HCT116 (cell line): Measurements from ENCODE around the gene STIM2. TPM values are rescaled to one million over a fixed set of nuclear protein-coding genes. Genes with fewer than 3 reads are reported as not detected.

Source experiments
- ATAC-seq: fragments of 200-7000 bp; cut with Tn5 transposase; 2 replicates; pipeline ENCODE4 v1.9.1; 2020; ENCODE audit warnings: mild to moderate bottlenecking, moderate library complexity
- BruUV-seq: library from RNA; stranded (reverse); fragments of 400-500 nt; replicated peaks from 2 replicates; lab custom pipeline; 2021; lab: Mats Ljungman, UMichigan
- CTCF ChIA-PET: fragments of 300-600 bp; sonication (Branson Sonifier 250); formaldehyde crosslinking; loops from one replicate; lab custom pipeline; 2021; ENCODE audit warnings: antibody characterized with exemption; lab: Charles Lee
- POLR2A ChIA-PET: fragments of 300-600, 350-600 bp; sonication (Branson Sonifier 250); formaldehyde crosslinking; loops from one replicate; lab custom pipeline; 2021; ENCODE audit warnings: antibody characterized with exemption; lab: Charles Lee
- RAD21 ChIA-PET, 2 experiments: fragments of 300-600 bp; sonication (Branson Sonifier 250); formaldehyde crosslinking; loops; one replicate each; lab custom pipeline; 2023; ENCODE audit warnings: low total read pairs in 2 of 2; ENCODE audit not compliant: uncharacterized antibody in 2 of 2, unreplicated experiment in 2 of 2, low non-redundant PET in 1 of 2; lab: Charles Lee
- DNase-seq: peaks from one replicate; pipeline ENCODE4 v3.0.0-alpha.2; 2010; ENCODE audit warnings: low read depth, low spot score
- H2AFZ ChIP-seq: fragments of 200-600 bp; shearing (Covaris generic), sonication (generic); 2 replicates; pipeline ENCODE4 v1.6.1; 2017; ENCODE audit warnings: low read depth, mixed run types, mixed read lengths, antibody characterized with exemption, low read length; ENCODE audit not compliant: poor library complexity, severe bottlenecking
- H3K27ac ChIP-seq: 2 replicates; pipeline ENCODE4 v1.5.1; 2012; ENCODE audit warnings: low read depth, low read length
- H3K27me3 ChIP-seq: fragments of 200-600 bp; sonication (generic); 2 replicates; pipeline ENCODE4 v1.6.1; 2016; ENCODE audit warnings: mixed run types, low read length, mixed read lengths; ENCODE audit not compliant: insufficient read depth
- H3K36me3 ChIP-seq, 2 experiments: fragments of 200-500 bp in 1 of 2; fragments of 200-600 bp in 1 of 2; sonication (Bioruptor generic) in 1 of 2; sonication (generic) in 1 of 2; 2 replicates each; pipeline versions ENCODE4 v1.5.1 to v1.6.1; 2014 to 2016; ENCODE audit warnings: low read length in 2 of 2, inconsistent platforms in 1 of 2, mixed read lengths in 1 of 2, mixed run types in 1 of 2; ENCODE audit not compliant: insufficient read depth in 2 of 2, control insufficient read depth in 1 of 2
- H3K4me1 ChIP-seq, 2 experiments: fragments of 200-600 bp in 1 of 2; sonication (generic) in 1 of 2; 2 replicates each; pipeline versions ENCODE4 v1.5.1 to v1.6.1; 2012 to 2017; ENCODE audit warnings: low read length in 2 of 2, inconsistent platforms in 1 of 2, mild to moderate bottlenecking in 1 of 2, mixed read lengths in 1 of 2, mixed run types in 1 of 2, moderate library complexity in 1 of 2; ENCODE audit not compliant: insufficient read depth in 2 of 2, control insufficient read depth in 1 of 2
- H3K4me2 ChIP-seq: fragments of 200-600 bp; sonication (generic); 2 replicates; pipeline ENCODE4 v1.6.1; 2017; ENCODE audit warnings: mixed run types, low read length, mixed read lengths
- H3K4me3 ChIP-seq, 2 experiments: fragments of 200-600 bp in 1 of 2; sonication (generic) in 1 of 2; replicated peaks in 1 of 2; 2 replicates each; pipeline ENCODE4 v1.5.1; 2011 to 2016; ENCODE audit warnings: low read length in 2 of 2, control low read depth in 1 of 2, low read depth in 1 of 2, mild to moderate bottlenecking in 1 of 2, mixed read lengths in 1 of 2, mixed run types in 1 of 2
- H3K79me2 ChIP-seq: fragments of 200-600 bp; sonication (generic); 2 replicates; pipeline ENCODE4 v1.6.1; 2017; ENCODE audit warnings: mild to moderate bottlenecking, mixed run types, low read length, moderate library complexity, mixed read lengths; ENCODE audit not compliant: insufficient read depth
- H3K9ac ChIP-seq: fragments of 200-600 bp; sonication (generic); 2 replicates; pipeline ENCODE4 v1.6.1; 2016; ENCODE audit warnings: low read length, mixed read lengths
- H3K9me2 ChIP-seq: fragments of 200-600 bp; sonication (generic), shearing (Covaris generic); 2 replicates; pipeline ENCODE4 v1.6.1; 2017; ENCODE audit warnings: mixed run types, mild to moderate bottlenecking, moderate library complexity; ENCODE audit not compliant: insufficient read depth
- H3K9me3 ChIP-seq, 2 experiments: fragments of 200-500 bp in 1 of 2; fragments of 200-600 bp in 1 of 2; sonication (Bioruptor generic) in 1 of 2; sonication (generic) in 1 of 2; 2 replicates each; pipeline ENCODE4 v1.6.1; 2014 to 2017; ENCODE audit warnings: low read length in 2 of 2, mixed read lengths in 2 of 2, inconsistent platforms in 1 of 2, low read depth in 1 of 2, mild to moderate bottlenecking in 1 of 2, mixed run types in 1 of 2, moderate library complexity in 1 of 2; ENCODE audit not compliant: control insufficient read depth in 1 of 2, insufficient read depth in 1 of 2
- H4K20me1 ChIP-seq: fragments of 200-600 bp; sonication (generic), shearing (Covaris generic); 2 replicates; pipeline ENCODE4 v1.6.1; 2017; ENCODE audit warnings: mixed run types, mild to moderate bottlenecking, moderate library complexity; ENCODE audit not compliant: insufficient read depth
- ELF1 ChIP-seq: IDR thresholded peaks from 2 replicates; pipeline ENCODE4 v1.6.1; 2012; ENCODE audit warnings: low read depth, borderline replicate concordance
- EZH2phosphoT487 ChIP-seq: fragments of 200-600 bp; IDR thresholded peaks from 2 replicates; pipeline ENCODE4 v1.6.1; 2018; ENCODE audit warnings: antibody characterized with exemption, borderline replicate concordance
- JUND ChIP-seq: IDR thresholded peaks from 2 replicates; pipeline ENCODE4 v1.6.1; 2012
- MAX ChIP-seq: IDR thresholded peaks from 2 replicates; pipeline ENCODE4 v1.6.1; 2012
- POLR2AphosphoS5 ChIP-seq: IDR thresholded peaks from 2 replicates; pipeline ENCODE4 v1.6.1; 2011; ENCODE audit warnings: mild to moderate bottlenecking, low read depth, low read length, moderate library complexity
- RAD21 ChIP-seq: IDR thresholded peaks from 2 replicates; pipeline ENCODE4 v1.6.1; 2012; ENCODE audit warnings: low read depth, mild to moderate bottlenecking
- SIN3A ChIP-seq: IDR thresholded peaks from 2 replicates; pipeline ENCODE4 v1.6.1; 2012; ENCODE audit warnings: low read depth
- TCF7L2 ChIP-seq: IDR thresholded peaks from 2 replicates; pipeline ENCODE4 v1.7.0; 2011; ENCODE audit warnings: borderline replicate concordance, inconsistent platforms; ENCODE audit not compliant: insufficient read depth, insufficient read length; ENCODE audit errors: extremely low read depth
- YY1 ChIP-seq: IDR thresholded peaks from 2 replicates; pipeline ENCODE4 v1.6.1; 2011; ENCODE audit warnings: low read length, low read depth, moderate library complexity, mild to moderate bottlenecking; ENCODE audit not compliant: insufficient replicate concordance; ENCODE audit errors: extremely low read depth
- ZBTB33 ChIP-seq: IDR thresholded peaks from 2 replicates; pipeline ENCODE4 v1.6.1; 2011; ENCODE audit warnings: mild to moderate bottlenecking, low read length, moderate library complexity; ENCODE audit not compliant: insufficient replicate concordance; ENCODE audit errors: extremely low read depth
- ZNF274 ChIP-seq: fragments of 200-500 bp; sonication (Bioruptor generic); IDR thresholded peaks from 2 replicates; pipeline ENCODE4 v1.6.1; 2014; ENCODE audit warnings: mild to moderate bottlenecking, low read depth, low read length, inconsistent platforms
- intact Hi-C: fragments of 100-400 bp; cut with micrococcal nuclease; formaldehyde crosslinking; loops from 2 replicates; pipeline ENCODE4 v1.10.0; 2022
- total RNA-seq: library from RNA; stranded (reverse); gene quantifications from one replicate; pipeline ENCODE4 v1.2.1, GENCODE V29; 2021; ENCODE audit not compliant: unreplicated experiment
- TF ChIP-seq, protein P1 (sequence below): IDR thresholded peaks from 2 replicates; pipeline ENCODE4 v1.6.1; 2012
- TF ChIP-seq, protein P2 (sequence below), 3 experiments: fragments of 200-600 bp in 1 of 3; sonication (generic) in 1 of 3; IDR thresholded peaks in 2 of 3; conservative IDR thresholded peaks in 1 of 3; 2 replicates each; pipeline ENCODE4 v1.5.1; 2012 to 2017; ENCODE audit warnings: low read depth in 2 of 3, low read length in 2 of 3, antibody characterized with exemption in 1 of 3, borderline replicate concordance in 1 of 3, control low read depth in 1 of 3, mild to moderate bottlenecking in 1 of 3, mixed read lengths in 1 of 3, mixed run types in 1 of 3, moderate library complexity in 1 of 3; ENCODE audit not compliant: insufficient read depth in 1 of 3

The STIM2 gene
- total RNA-seq, 1 experiment from 2014 or later, result 65.9 TPM

DNA sequence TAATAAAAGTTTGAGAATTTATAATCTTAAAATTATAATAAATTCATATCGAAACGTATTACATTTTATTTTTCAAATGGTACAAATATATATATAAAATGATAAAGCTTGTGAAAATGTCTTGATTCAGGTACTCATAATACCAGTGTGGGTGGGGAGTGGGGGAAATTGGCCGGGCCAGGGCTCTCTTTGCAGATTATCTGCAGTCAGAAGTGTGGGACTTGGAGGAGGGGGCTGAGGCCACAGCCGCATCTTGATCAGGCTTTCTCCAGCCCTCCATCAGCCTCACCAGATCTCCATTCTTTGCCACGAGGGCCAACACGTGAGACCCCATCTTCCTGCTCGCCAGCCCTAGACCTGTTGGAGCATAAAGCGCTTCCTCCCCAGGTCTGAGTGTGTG, 86.7 kb downstream of the STIM2 start:
- ChIA-PET CTCF (no interaction called here), RAD21 (no interaction called here)
- ATAC-seq, result no peak
- no peaks in the 10 kb centered on the region for H3K9me2 ChIP-seq
- H3K79me2 ChIP-seq, result peaks cover 16% of the 10 kb centered on the region
- no peak for TF ChIP-seq POLR2AphosphoS5
- TF ChIP-seq YY1, result no peak
- TF ChIP-seq RAD21, result no peak
- TF ChIP-seq ZNF274, result no peak
- TF ChIP-seq, all 23 proteins: peak for 0
- POLR2A ChIA-PET, result no interaction called here
- no peak overlapping the region for H3K27ac ChIP-seq
- no peak for DNase-seq
- H3K36me3 ChIP-seq, result no peaks in the 10 kb centered on the region
- no peaks in the 10 kb centered on the region for H3K27me3 ChIP-seq
- H2AFZ ChIP-seq, result no peak overlapping the region
- no peak overlapping the region for H3K9ac ChIP-seq
- no peaks in the 10 kb centered on the region for H3K4me1 ChIP-seq
- BruUV-seq, result no TSS peak
- intact Hi-C loops, result no loop called here
- H3K4me2 ChIP-seq, result no peak overlapping the region
- H3K4me3 ChIP-seq, result no peak overlapping the region
- H4K20me1 ChIP-seq, result no peaks in the 10 kb centered on the region; the same call in 1 of the 2 replicates
- H3K9me3 ChIP-seq, result no peaks in the 10 kb centered on the region

- no peak overlapping the region for H2AFZ ChIP-seq
- POLR2A ChIA-PET, result no interaction called here
- BruUV-seq, result no TSS peak
These were observed 89.8 kb downstream of the STIM2 start for GRCh38 chr4:26950446-26950845.

More at GRCh38 chr4:26950446-26950845, 89.8 kb downstream of the STIM2 start:
- no peak overlapping the region for H3K4me2 ChIP-seq
- no peaks in the 10 kb centered on the region for H3K27me3 ChIP-seq
- H3K9me3 ChIP-seq, result no peaks in the 10 kb centered on the region
- H3K9ac ChIP-seq, result no peak overlapping the region
- H3K4me1 ChIP-seq, result no peaks in the 10 kb centered on the region
- no peak for ATAC-seq
- intact Hi-C loops, result no loop called here
- no peak overlapping the region for H3K4me3 ChIP-seq
- H3K36me3 ChIP-seq, result no peaks in the 10 kb centered on the region
- H4K20me1 ChIP-seq, result no peaks in the 10 kb centered on the region
- no peak overlapping the region for H3K27ac ChIP-seq
- RAD21 ChIA-PET, result no interaction called here
- H3K79me2 ChIP-seq, result peaks cover 6% of the 10 kb centered on the region
- CTCF ChIA-PET, result no interaction called here
- TF ChIP-seq, protein P1, sequence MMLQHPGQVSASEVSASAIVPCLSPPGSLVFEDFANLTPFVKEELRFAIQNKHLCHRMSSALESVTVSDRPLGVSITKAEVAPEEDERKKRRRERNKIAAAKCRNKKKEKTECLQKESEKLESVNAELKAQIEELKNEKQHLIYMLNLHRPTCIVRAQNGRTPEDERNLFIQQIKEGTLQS, result no peak
- TF ChIP-seq ZBTB33 (no peak), SIN3A (no peak), TCF7L2 (no peak), ZNF274 (no peak), EZH2phosphoT487 (no peak), RAD21 (no peak), MAX (no peak), JUND (no peak), ELF1 (no peak)
- TF ChIP-seq, protein P2, sequence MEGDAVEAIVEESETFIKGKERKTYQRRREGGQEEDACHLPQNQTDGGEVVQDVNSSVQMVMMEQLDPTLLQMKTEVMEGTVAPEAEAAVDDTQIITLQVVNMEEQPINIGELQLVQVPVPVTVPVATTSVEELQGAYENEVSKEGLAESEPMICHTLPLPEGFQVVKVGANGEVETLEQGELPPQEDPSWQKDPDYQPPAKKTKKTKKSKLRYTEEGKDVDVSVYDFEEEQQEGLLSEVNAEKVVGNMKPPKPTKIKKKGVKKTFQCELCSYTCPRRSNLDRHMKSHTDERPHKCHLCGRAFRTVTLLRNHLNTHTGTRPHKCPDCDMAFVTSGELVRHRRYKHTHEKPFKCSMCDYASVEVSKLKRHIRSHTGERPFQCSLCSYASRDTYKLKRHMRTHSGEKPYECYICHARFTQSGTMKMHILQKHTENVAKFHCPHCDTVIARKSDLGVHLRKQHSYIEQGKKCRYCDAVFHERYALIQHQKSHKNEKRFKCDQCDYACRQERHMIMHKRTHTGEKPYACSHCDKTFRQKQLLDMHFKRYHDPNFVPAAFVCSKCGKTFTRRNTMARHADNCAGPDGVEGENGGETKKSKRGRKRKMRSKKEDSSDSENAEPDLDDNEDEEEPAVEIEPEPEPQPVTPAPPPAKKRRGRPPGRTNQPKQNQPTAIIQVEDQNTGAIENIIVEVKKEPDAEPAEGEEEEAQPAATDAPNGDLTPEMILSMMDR (IDR thresholded peaks at IDR 0.05 in 2 of 3, conservative IDR thresholded peaks at IDR 0.05 in 1 of 3; ENCODE audit: borderline replicate concordance in 1 of 3, insufficient read depth in 1 of 3, low read depth in 2 of 3, low read length in 2 of 3), result no peak
- no peak for DNase-seq
- no peaks in the 10 kb centered on the region for H3K9me2 ChIP-seq
